Astrocyte (in vitro differentiated cells and primary cell): ENCODE measurements around the gene EEF2K.

Experiments used
- EZH2 ChIP-seq: IDR thresholded peaks from 2 replicates; pipeline ENCODE4 v1.6.1; 2012; ENCODE audit warnings: mild to moderate bottlenecking, low read length, inconsistent platforms; ENCODE audit not compliant: insufficient read depth
- TF ChIP-seq, protein P1 (sequence below): IDR thresholded peaks from 2 replicates; pipeline ENCODE4 v1.5.1; 2011; ENCODE audit warnings: low read depth, mild to moderate bottlenecking, inconsistent platforms, low read length, moderate library complexity; ENCODE audit not compliant: insufficient read depth

DNA sequence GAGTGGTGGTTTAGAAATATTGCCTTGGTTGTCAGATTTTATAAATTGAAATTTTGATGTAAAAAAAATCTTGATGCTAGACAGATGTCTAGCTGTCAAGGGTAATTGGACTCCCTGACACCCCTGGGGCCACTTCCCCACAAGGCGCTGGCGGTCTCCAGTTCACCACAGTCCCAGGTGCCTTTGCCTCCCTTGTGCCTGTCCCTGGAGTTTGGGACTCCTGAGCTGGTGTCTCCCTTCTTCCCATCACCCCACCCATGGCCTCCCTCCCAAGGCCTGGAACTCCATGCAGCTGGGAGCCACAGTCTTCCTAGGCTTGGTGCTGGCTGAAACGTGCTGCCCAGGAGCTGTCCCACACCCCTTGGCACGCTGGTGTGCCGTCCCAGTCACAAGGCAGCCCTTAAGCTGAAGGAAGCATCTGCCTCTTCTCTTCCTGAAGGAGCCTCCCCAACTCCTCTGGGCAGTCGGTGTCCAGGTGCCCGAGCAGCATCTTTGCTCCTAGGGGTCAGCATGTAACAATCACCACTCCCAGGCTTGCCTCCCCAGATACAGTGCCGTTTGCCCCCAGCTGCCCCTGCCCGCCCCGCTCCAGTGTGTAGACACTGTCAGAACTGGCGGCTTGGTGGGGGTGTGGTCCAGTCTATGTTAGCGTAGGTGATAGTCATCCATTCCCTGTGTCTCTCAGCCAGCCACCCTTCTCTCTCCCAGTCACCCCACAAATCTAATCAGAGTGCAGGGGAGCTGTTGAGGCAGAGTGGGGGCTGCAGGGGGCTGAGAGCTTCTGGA is 117.3 kb downstream of the EEF2K start:
- TF ChIP-seq, protein P1, sequence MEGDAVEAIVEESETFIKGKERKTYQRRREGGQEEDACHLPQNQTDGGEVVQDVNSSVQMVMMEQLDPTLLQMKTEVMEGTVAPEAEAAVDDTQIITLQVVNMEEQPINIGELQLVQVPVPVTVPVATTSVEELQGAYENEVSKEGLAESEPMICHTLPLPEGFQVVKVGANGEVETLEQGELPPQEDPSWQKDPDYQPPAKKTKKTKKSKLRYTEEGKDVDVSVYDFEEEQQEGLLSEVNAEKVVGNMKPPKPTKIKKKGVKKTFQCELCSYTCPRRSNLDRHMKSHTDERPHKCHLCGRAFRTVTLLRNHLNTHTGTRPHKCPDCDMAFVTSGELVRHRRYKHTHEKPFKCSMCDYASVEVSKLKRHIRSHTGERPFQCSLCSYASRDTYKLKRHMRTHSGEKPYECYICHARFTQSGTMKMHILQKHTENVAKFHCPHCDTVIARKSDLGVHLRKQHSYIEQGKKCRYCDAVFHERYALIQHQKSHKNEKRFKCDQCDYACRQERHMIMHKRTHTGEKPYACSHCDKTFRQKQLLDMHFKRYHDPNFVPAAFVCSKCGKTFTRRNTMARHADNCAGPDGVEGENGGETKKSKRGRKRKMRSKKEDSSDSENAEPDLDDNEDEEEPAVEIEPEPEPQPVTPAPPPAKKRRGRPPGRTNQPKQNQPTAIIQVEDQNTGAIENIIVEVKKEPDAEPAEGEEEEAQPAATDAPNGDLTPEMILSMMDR = no peak
- no peak for TF ChIP-seq EZH2
